Measurements from ENCODE around the gene CCDC78. TPM values are rescaled to one million over a fixed set of nuclear protein-coding genes. Genes with fewer than 3 reads are reported as not detected.

The CCDC78 gene
- total RNA-seq, 2 experiments from 2014 or later: 4.6 to 5.7 TPM

GRCh38 chr16:770411-770810 lies 44.2 kb upstream of the CCDC78 start:
- ATAC-seq (no peak), DNase-seq (no peak)
- Mint-ChIP-seq H3K4me3 (no peak overlapping the region), H3K27ac (no peak overlapping the region), H3K9me3 (no peaks in the 10 kb centered on the region), H3K4me1 (ENCODE audit: low read depth) (no peaks in the 10 kb centered on the region), H3K27me3 (no peaks in the 10 kb centered on the region), H3K36me3 (ENCODE audit: low read depth) (no peaks in the 10 kb centered on the region)
- TF ChIP-seq CTCF (IDR thresholded peaks at IDR 0.05): no peak
- ChIA-PET CTCF (interaction anchor here (1.3 kb wide), 1 partner anchor 58 kb away, joined by 4 read pairs; no protein-coding TSS in a partner anchor), POLR2A (interaction anchor here (0.9 kb wide), 1 partner anchor 57 kb away, joined by 3 read pairs; no protein-coding TSS in a partner anchor)
- intact Hi-C loops (cut with micrococcal nuclease): no loop called here

GRCh38 chr16:769934-770333 lies 43.7 kb upstream of the CCDC78 start:
- ATAC-seq: no peak
- H3K27me3 Mint-ChIP-seq: no peaks in the 10 kb centered on the region
- intact Hi-C loops (cut with micrococcal nuclease): no loop called here
- TF ChIP-seq CTCF (IDR thresholded peaks at IDR 0.05): no peak
- no peaks in the 10 kb centered on the region for H3K4me1 Mint-ChIP-seq (ENCODE audit: low read depth)
- POLR2A ChIA-PET: interaction anchor here (0.9 kb wide), 1 partner anchor 57 kb away, joined by 3 read pairs; no protein-coding TSS in a partner anchor
- no peak overlapping the region for H3K4me3 Mint-ChIP-seq
- H3K27ac Mint-ChIP-seq: no peak overlapping the region
- no peak for DNase-seq
- no peaks in the 10 kb centered on the region for H3K9me3 Mint-ChIP-seq
- H3K36me3 Mint-ChIP-seq (ENCODE audit: low read depth): no peaks in the 10 kb centered on the region
- CTCF ChIA-PET: interaction anchor here (1.3 kb wide), 1 partner anchor 58 kb away, joined by 4 read pairs; no protein-coding TSS in a partner anchor

GRCh38 chr16:769184-769784 lies 43.0 kb upstream of the CCDC78 start:
- ChIA-PET CTCF (interaction anchor here (1.3 kb wide), 1 partner anchor 57 kb away, joined by 4 read pairs; no protein-coding TSS in a partner anchor), POLR2A (no interaction called here)
- TF ChIP-seq CTCF (IDR thresholded peaks at IDR 0.05): no peak
- intact Hi-C loops (cut with micrococcal nuclease): no loop called here
- Mint-ChIP-seq H3K27ac (no peak overlapping the region), H3K4me1 (ENCODE audit: low read depth) (no peaks in the 10 kb centered on the region), H3K4me3 (no peak overlapping the region), H3K27me3 (no peaks in the 10 kb centered on the region), H3K36me3 (ENCODE audit: low read depth) (no peaks in the 10 kb centered on the region), H3K9me3 (no peaks in the 10 kb centered on the region)
- ATAC-seq (no peak), DNase-seq (no peak)

GRCh38 chr16:768428-768827 lies 42.2 kb upstream of the CCDC78 start:
- ATAC-seq (no peak), DNase-seq (no peak)
- ChIA-PET CTCF (no interaction called here), POLR2A (no interaction called here)
- Mint-ChIP-seq H3K4me1 (ENCODE audit: low read depth) (no peaks in the 10 kb centered on the region), H3K4me3 (no peak overlapping the region), H3K27me3 (no peaks in the 10 kb centered on the region), H3K36me3 (ENCODE audit: low read depth) (no peaks in the 10 kb centered on the region), H3K27ac (no peak overlapping the region), H3K9me3 (no peaks in the 10 kb centered on the region)
- intact Hi-C loops (cut with micrococcal nuclease): no loop called here
- TF ChIP-seq CTCF (IDR thresholded peaks at IDR 0.05): no peak

- TF ChIP-seq CTCF (IDR thresholded peaks at IDR 0.05): no peak
- ChIA-PET POLR2A (no interaction called here), CTCF (interaction anchor here (1.3 kb wide), 1 partner anchor 17 kb away, joined by 3 read pairs; no protein-coding TSS in a partner anchor)
- Mint-ChIP-seq H3K9me3 (no peaks in the 10 kb centered on the region), H3K4me3 (no peak overlapping the region), H3K27me3 (no peaks in the 10 kb centered on the region), H3K4me1 (ENCODE audit: low read depth) (no peaks in the 10 kb centered on the region), H3K27ac (no peak overlapping the region), H3K36me3 (ENCODE audit: low read depth) (no peaks in the 10 kb centered on the region)
- ATAC-seq (no peak), DNase-seq (no peak)
- intact Hi-C loops (cut with micrococcal nuclease): no loop called here
Observed at GRCh38 chr16:767743-768235, 41.5 kb upstream of the CCDC78 start.

Measured in activated CD8-positive, alpha-beta T cell treated with anti-CD3 and anti-CD28 coated beads for 36 hours (primary cell).